ENCODE measurements around the gene LRRC32.

LRRC32 gene

GRCh38 chr11:76688146-76688545, 17.6 kb upstream of the LRRC32 start:
- H3K4me3 ChIP-seq (replicated peaks; ENCODE audit: low read depth, low read length): no peak overlapping the region
- TF ChIP-seq CTCF (IDR thresholded peaks at IDR 0.05; ENCODE audit: low read depth, low read length, missing control alignments): no peak
- no peak for DNase-seq (ENCODE audit: extremely low read depth, low read depth)

- no peak for TF ChIP-seq CTCF (IDR thresholded peaks at IDR 0.05; ENCODE audit: low read depth, low read length, missing control alignments)
- no peak for DNase-seq (ENCODE audit: extremely low read depth, low read depth)
- H3K4me3 ChIP-seq (replicated peaks; ENCODE audit: low read depth, low read length): no peak overlapping the region
Observed at GRCh38 chr11:76686261-76687079, 15.9 kb upstream of the LRRC32 start.

GRCh38 chr11:76685831-76686230, 15.3 kb upstream of the LRRC32 start:
- DNase-seq (ENCODE audit: extremely low read depth, low read depth): no peak
- no peak overlapping the region for H3K4me3 ChIP-seq (replicated peaks; ENCODE audit: low read depth, low read length)
- TF ChIP-seq CTCF (IDR thresholded peaks at IDR 0.05; ENCODE audit: low read depth, low read length, missing control alignments): no peak

DNA sequence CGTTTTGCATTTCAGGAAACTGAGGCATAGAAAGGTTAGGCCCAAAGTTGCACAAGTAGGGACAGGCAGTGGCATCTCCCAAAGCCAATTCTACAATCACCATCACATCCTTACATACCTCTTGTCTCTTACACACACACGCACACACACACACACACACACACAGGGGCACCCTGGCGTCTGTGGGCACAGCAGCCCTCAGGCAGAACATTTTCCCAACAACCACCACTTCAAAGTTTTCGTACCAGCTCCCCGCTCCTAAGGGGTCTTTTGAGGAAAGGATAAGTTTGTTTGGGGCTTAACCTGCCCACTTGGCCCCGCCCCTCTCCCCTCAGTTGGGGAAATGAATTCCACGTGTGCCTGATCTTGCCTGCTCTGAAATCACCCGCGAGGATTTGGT, 14.7 kb upstream of the LRRC32 start:
- no peak for TF ChIP-seq CTCF (IDR thresholded peaks at IDR 0.05; ENCODE audit: low read depth, low read length, missing control alignments)
- no peak for DNase-seq (ENCODE audit: extremely low read depth, low read depth)

GRCh38 chr11:76684516-76684915, 14.0 kb upstream of the LRRC32 start:
- DNase-seq (ENCODE audit: extremely low read depth, low read depth): no peak
- H3K4me3 ChIP-seq (replicated peaks; ENCODE audit: low read depth, low read length): no peak overlapping the region
- no peak for TF ChIP-seq CTCF (IDR thresholded peaks at IDR 0.05; ENCODE audit: low read depth, low read length, missing control alignments)

More for the DNA sequence above, 14.7 kb upstream of the LRRC32 start:
- no peak overlapping the region for H3K4me3 ChIP-seq (replicated peaks; ENCODE audit: low read depth, low read length)

- no peak for DNase-seq (ENCODE audit: extremely low read depth, low read depth)
- H3K4me3 ChIP-seq (replicated peaks; ENCODE audit: low read depth, low read length): no peak overlapping the region
- TF ChIP-seq CTCF (IDR thresholded peaks at IDR 0.05; ENCODE audit: low read depth, low read length, missing control alignments): no peak
Observed at GRCh38 chr11:76683161-76684095, 12.9 kb upstream of the LRRC32 start.
